ENCODE measurements around the gene BARX2. TPM values are rescaled to one million over a fixed set of nuclear protein-coding genes. Genes with fewer than 3 reads are reported as not detected.
A peak's percentile ranks its signal among the peaks of the same experiment; 100 is the strongest.

BARX2 gene
- total and polyA plus RNA-seq, 4 donors: 0.10 to 1.2 (median 0.58) TPM

GRCh38 chr11:129383060-129383459, 7.4 kb downstream of the BARX2 start:
- no peak for DNase-seq (ENCODE audit: low read depth in 4 of 6, low spot score in 6 of 6)

GRCh38 chr11:129383502-129383901, 7.9 kb downstream of the BARX2 start:
- Histone ChIP-seq H3K27me3 (ENCODE audit: control insufficient read depth, insufficient read depth, low read length) (peaks cover 10% of the 10 kb centered on the region), H3K27ac (ENCODE audit: low read depth, low read length) (no peak overlapping the region), H3K9me3 (ENCODE audit: control insufficient read depth, insufficient read depth, low read length) (no peaks in the 10 kb centered on the region), H3K4me1 (ENCODE audit: control insufficient read depth, insufficient read depth, low read length) (no peaks in the 10 kb centered on the region), H3K36me3 (ENCODE audit: control insufficient read depth, insufficient read depth, low read length) (no peaks in the 10 kb centered on the region), H3K4me3 (ENCODE audit: low read depth, low read length) (no peak overlapping the region)
- WGBS (ENCODE audit: insufficient coverage): no CpG with 5 or more reads among the region's 5 CpGs
- no peak for DNase-seq (ENCODE audit: low read depth in 4 of 6, low spot score in 6 of 6)

More at GRCh38 chr11:129383060-129383459, 7.4 kb downstream of the BARX2 start:
- H3K36me3 ChIP-seq (ENCODE audit: control insufficient read depth, insufficient read depth, low read length): no peaks in the 10 kb centered on the region
- H3K9me3 ChIP-seq (ENCODE audit: control insufficient read depth, insufficient read depth, low read length): no peaks in the 10 kb centered on the region
- no peak overlapping the region for H3K27ac ChIP-seq (ENCODE audit: low read depth, low read length)
- H3K4me1 ChIP-seq (ENCODE audit: control insufficient read depth, insufficient read depth, low read length): no peaks in the 10 kb centered on the region
- no peak overlapping the region for H3K4me3 ChIP-seq (ENCODE audit: low read depth, low read length)
- 86% methylated on average over 3 of the region's 3 CpGs for WGBS (ENCODE audit: insufficient coverage)
- peaks cover 12% of the 10 kb centered on the region for H3K27me3 ChIP-seq (ENCODE audit: control insufficient read depth, insufficient read depth, low read length)

- Histone ChIP-seq H3K27me3 (ENCODE audit: control insufficient read depth, insufficient read depth, low read length) (peaks cover 4% of the 10 kb centered on the region), H3K4me1 (ENCODE audit: control insufficient read depth, insufficient read depth, low read length) (no peaks in the 10 kb centered on the region), H3K36me3 (ENCODE audit: control insufficient read depth, insufficient read depth, low read length) (no peaks in the 10 kb centered on the region), H3K9me3 (ENCODE audit: control insufficient read depth, insufficient read depth, low read length) (no peaks in the 10 kb centered on the region), H3K27ac (ENCODE audit: low read depth, low read length) (no peak overlapping the region), H3K4me3 (ENCODE audit: low read depth, low read length) (no peak overlapping the region)
- no peak for DNase-seq (ENCODE audit: low read depth in 4 of 6, low spot score in 6 of 6)
- no CpG with 5 or more reads among the region's 3 CpGs for WGBS (ENCODE audit: insufficient coverage)
These were observed 8.8 kb downstream of the BARX2 start for GRCh38 chr11:129384415-129384814.

- H3K36me3 ChIP-seq (ENCODE audit: control insufficient read depth, insufficient read depth, low read length): no peaks in the 10 kb centered on the region
- no peak overlapping the region for H3K4me3 ChIP-seq (ENCODE audit: low read depth, low read length)
- no peak for DNase-seq (ENCODE audit: low read depth in 4 of 6, low spot score in 6 of 6)
- WGBS (ENCODE audit: insufficient coverage): no CpG with 5 or more reads among the region's 2 CpGs
- no peak overlapping the region for H3K27ac ChIP-seq (ENCODE audit: low read depth, low read length)
- H3K27me3 ChIP-seq (ENCODE audit: control insufficient read depth, insufficient read depth, low read length): no peaks in the 10 kb centered on the region
- H3K4me1 ChIP-seq (ENCODE audit: control insufficient read depth, insufficient read depth, low read length): no peaks in the 10 kb centered on the region
- H3K9me3 ChIP-seq (ENCODE audit: control insufficient read depth, insufficient read depth, low read length): no peaks in the 10 kb centered on the region
These were observed 10.2 kb downstream of the BARX2 start for GRCh38 chr11:129385801-129386200.

GRCh38 chr11:129386795-129387397, 11.2 kb downstream of the BARX2 start:
- H3K4me3 ChIP-seq (ENCODE audit: low read depth, low read length): no peak overlapping the region
- H3K9me3 ChIP-seq (ENCODE audit: control insufficient read depth, insufficient read depth, low read length): no peaks in the 10 kb centered on the region
- H3K27ac ChIP-seq (ENCODE audit: low read depth, low read length): no peak overlapping the region
- no peaks in the 10 kb centered on the region for H3K4me1 ChIP-seq (ENCODE audit: control insufficient read depth, insufficient read depth, low read length)
- H3K27me3 ChIP-seq (ENCODE audit: control insufficient read depth, insufficient read depth, low read length): no peaks in the 10 kb centered on the region
- no peak for DNase-seq (ENCODE audit: low read depth in 4 of 6, low spot score in 6 of 6)
- no peaks in the 10 kb centered on the region for H3K36me3 ChIP-seq (ENCODE audit: control insufficient read depth, insufficient read depth, low read length)
- WGBS (ENCODE audit: insufficient coverage): 71% methylated on average over 10 of the region's 11 CpGs

- Histone ChIP-seq H3K36me3 (ENCODE audit: control insufficient read depth, insufficient read depth, low read length) (no peaks in the 10 kb centered on the region), H3K27me3 (ENCODE audit: control insufficient read depth, insufficient read depth, low read length) (no peaks in the 10 kb centered on the region), H3K4me1 (ENCODE audit: control insufficient read depth, insufficient read depth, low read length) (no peaks in the 10 kb centered on the region), H3K9me3 (ENCODE audit: control insufficient read depth, insufficient read depth, low read length) (no peaks in the 10 kb centered on the region), H3K4me3 (ENCODE audit: low read depth, low read length) (no peak overlapping the region), H3K27ac (ENCODE audit: low read depth, low read length) (no peak overlapping the region)
- WGBS (ENCODE audit: insufficient coverage): no CpG with 5 or more reads among the region's 1 CpG
- DNase-seq (ENCODE audit: low read depth in 4 of 6, low spot score in 6 of 6): peak in 1 of 6 donors; percentile 52
These were observed 11.8 kb downstream of the BARX2 start for GRCh38 chr11:129387434-129387833.

- H3K4me3 ChIP-seq (ENCODE audit: low read depth, low read length): no peak overlapping the region
- no peak overlapping the region for H3K27ac ChIP-seq (ENCODE audit: low read depth, low read length)
- H3K27me3 ChIP-seq (ENCODE audit: control insufficient read depth, insufficient read depth, low read length): no peaks in the 10 kb centered on the region
- H3K4me1 ChIP-seq (ENCODE audit: control insufficient read depth, insufficient read depth, low read length): no peaks in the 10 kb centered on the region
- DNase-seq (ENCODE audit: low read depth in 4 of 6, low spot score in 6 of 6): no peak
- WGBS (ENCODE audit: insufficient coverage): no CpG with 5 or more reads among the region's 2 CpGs
- H3K36me3 ChIP-seq (ENCODE audit: control insufficient read depth, insufficient read depth, low read length): no peaks in the 10 kb centered on the region
- H3K9me3 ChIP-seq (ENCODE audit: control insufficient read depth, insufficient read depth, low read length): no peaks in the 10 kb centered on the region
These were observed 13.2 kb downstream of the BARX2 start for GRCh38 chr11:129388824-129389223.

GRCh38 chr11:129390303-129390821, 14.7 kb downstream of the BARX2 start:
- Histone ChIP-seq H3K9me3 (ENCODE audit: control insufficient read depth, insufficient read depth, low read length) (no peaks in the 10 kb centered on the region), H3K4me1 (ENCODE audit: control insufficient read depth, insufficient read depth, low read length) (no peaks in the 10 kb centered on the region), H3K27ac (ENCODE audit: low read depth, low read length) (no peak overlapping the region), H3K27me3 (ENCODE audit: control insufficient read depth, insufficient read depth, low read length) (no peaks in the 10 kb centered on the region), H3K4me3 (ENCODE audit: low read depth, low read length) (no peak overlapping the region), H3K36me3 (ENCODE audit: control insufficient read depth, insufficient read depth, low read length) (no peaks in the 10 kb centered on the region)
- WGBS (ENCODE audit: insufficient coverage): 84% methylated on average over 4 of the region's 4 CpGs
- no peak for DNase-seq (ENCODE audit: low read depth in 4 of 6, low spot score in 6 of 6)

- Histone ChIP-seq H3K4me3 (ENCODE audit: low read depth, low read length) (no peak overlapping the region), H3K4me1 (ENCODE audit: control insufficient read depth, insufficient read depth, low read length) (no peaks in the 10 kb centered on the region), H3K36me3 (ENCODE audit: control insufficient read depth, insufficient read depth, low read length) (no peaks in the 10 kb centered on the region), H3K27ac (ENCODE audit: low read depth, low read length) (no peak overlapping the region), H3K9me3 (ENCODE audit: control insufficient read depth, insufficient read depth, low read length) (no peaks in the 10 kb centered on the region), H3K27me3 (ENCODE audit: control insufficient read depth, insufficient read depth, low read length) (no peaks in the 10 kb centered on the region)
- 36% methylated on average over 2 of the region's 5 CpGs for WGBS (ENCODE audit: insufficient coverage)
- no peak for DNase-seq (ENCODE audit: low read depth in 4 of 6, low spot score in 6 of 6)
These were observed 15.7 kb downstream of the BARX2 start for GRCh38 chr11:129391360-129391759.

GRCh38 chr11:129391821-129392220, 16.2 kb downstream of the BARX2 start:
- 75% methylated on average over 4 of the region's 6 CpGs for WGBS (ENCODE audit: insufficient coverage)
- Histone ChIP-seq H3K4me3 (ENCODE audit: low read depth, low read length) (no peak overlapping the region), H3K27ac (ENCODE audit: low read depth, low read length) (no peak overlapping the region), H3K9me3 (ENCODE audit: control insufficient read depth, insufficient read depth, low read length) (no peaks in the 10 kb centered on the region), H3K36me3 (ENCODE audit: control insufficient read depth, insufficient read depth, low read length) (no peaks in the 10 kb centered on the region), H3K27me3 (ENCODE audit: control insufficient read depth, insufficient read depth, low read length) (no peaks in the 10 kb centered on the region), H3K4me1 (ENCODE audit: control insufficient read depth, insufficient read depth, low read length) (no peaks in the 10 kb centered on the region)
- no peak for DNase-seq (ENCODE audit: low read depth in 4 of 6, low spot score in 6 of 6)

All from spinal cord (tissue), 10 donors.